Chondrocyte (in vitro differentiated cells): ENCODE measurements around the gene DST. TPM values are rescaled to one million over a fixed set of nuclear protein-coding genes. Genes with fewer than 3 reads are reported as not detected.

Experiments used
- DNase-seq: peaks from one replicate; pipeline ENCODE4 v3.0.0; 2021; ENCODE audit warnings: mixed read lengths, low spot score
- H3K27ac Mint-ChIP-seq: one replicate; pipeline ENCODE4 v1.8.0; 2021; ENCODE audit warnings: mild to moderate bottlenecking, moderate library complexity, mixed read lengths; ENCODE audit not compliant: unreplicated experiment
- H3K27me3 Mint-ChIP-seq: 2 replicates; pipeline ENCODE4 v1.8.0; 2021; ENCODE audit warnings: low read depth, mixed read lengths
- H3K36me3 Mint-ChIP-seq: 2 replicates; pipeline ENCODE4 v1.8.0; 2021; ENCODE audit warnings: low read depth, mixed read lengths
- H3K4me1 Mint-ChIP-seq: 2 replicates; pipeline ENCODE4 v1.8.0; 2021; ENCODE audit warnings: low read depth, mild to moderate bottlenecking, mixed read lengths
- H3K4me3 Mint-ChIP-seq: one replicate; pipeline ENCODE4 v1.8.0; 2021; ENCODE audit warnings: mild to moderate bottlenecking, moderate library complexity, mixed read lengths; ENCODE audit not compliant: unreplicated experiment
- H3K9me3 Mint-ChIP-seq: 2 replicates; pipeline ENCODE4 v1.8.0; 2021; ENCODE audit warnings: low read depth, mixed read lengths
- CTCF ChIP-seq: fragments of 200-600 bp; sonication (generic); IDR thresholded peaks from 2 replicates; pipeline ENCODE4 v1.5.0; 2021; ENCODE audit warnings: antibody characterized with exemption, mild to moderate bottlenecking, moderate library complexity
- total RNA-seq: library from RNA; stranded (reverse); gene quantifications from 3 replicates; pipeline ENCODE4 v1.2.1, GENCODE V29; 2021

The DST gene
- total RNA-seq, 1 donor from 2014 or later, result 168 TPM

- no peak overlapping the region for H3K27ac Mint-ChIP-seq
- no peak for DNase-seq
- no peaks in the 10 kb centered on the region for H3K27me3 Mint-ChIP-seq
- H3K4me1 Mint-ChIP-seq, result peaks cover 34% of the 10 kb centered on the region
- no peak overlapping the region for H3K4me3 Mint-ChIP-seq
- H3K36me3 Mint-ChIP-seq, result peaks cover 20% of the 10 kb centered on the region
- TF ChIP-seq CTCF, result no peak
- no peaks in the 10 kb centered on the region for H3K9me3 Mint-ChIP-seq
Measured at GRCh38 chr6:56511591-56511990, 131.1 kb downstream of the DST start.

- Mint-ChIP-seq H3K9me3 (no peaks in the 10 kb centered on the region), H3K36me3 (peaks cover 20% of the 10 kb centered on the region), H3K27ac (no peak overlapping the region), H3K4me1 (peaks cover 39% of the 10 kb centered on the region), H3K27me3 (no peaks in the 10 kb centered on the region), H3K4me3 (no peak overlapping the region)
- DNase-seq, result no peak
- TF ChIP-seq CTCF, result no peak
Measured at GRCh38 chr6:56510984-56511531, 131.6 kb downstream of the DST start.

GRCh38 chr6:56509031-56509430 lies 133.7 kb downstream of the DST start:
- DNase-seq, result no peak
- Mint-ChIP-seq H3K4me3 (no peak overlapping the region), H3K9me3 (no peaks in the 10 kb centered on the region), H3K36me3 (peaks cover 16% of the 10 kb centered on the region), H3K4me1 (peaks cover 38% of the 10 kb centered on the region), H3K27me3 (no peaks in the 10 kb centered on the region), H3K27ac (no peak overlapping the region)
- no peak for TF ChIP-seq CTCF

GRCh38 chr6:56507517-56507916 lies 135.2 kb downstream of the DST start:
- no peaks in the 10 kb centered on the region for H3K27me3 Mint-ChIP-seq
- H3K4me1 Mint-ChIP-seq, result peaks cover 38% of the 10 kb centered on the region
- no peak for TF ChIP-seq CTCF
- DNase-seq, result no peak
- peak overlapping the region; percentile 30 for H3K27ac Mint-ChIP-seq
- no peak overlapping the region for H3K4me3 Mint-ChIP-seq
- H3K36me3 Mint-ChIP-seq, result peaks cover 18% of the 10 kb centered on the region
- H3K9me3 Mint-ChIP-seq, result no peaks in the 10 kb centered on the region

- no peaks in the 10 kb centered on the region for H3K27me3 Mint-ChIP-seq
- no peaks in the 10 kb centered on the region for H3K9me3 Mint-ChIP-seq
- H3K36me3 Mint-ChIP-seq, result peaks cover 16% of the 10 kb centered on the region
Measured at GRCh38 chr6:56505512-56506260, 137.0 kb downstream of the DST start.

More at GRCh38 chr6:56505512-56506260, 137.0 kb downstream of the DST start:
- no peak for TF ChIP-seq CTCF
- Mint-ChIP-seq H3K27ac (peak overlapping the region; percentile 83), H3K4me1 (peaks cover 40% of the 10 kb centered on the region), H3K4me3 (no peak overlapping the region)
- no peak for DNase-seq
